B cell (primary cell): ENCODE results near the gene ERC1. TPM values are rescaled to one million over a fixed set of nuclear protein-coding genes. Genes with fewer than 3 reads are reported as not detected.
"Not testable (repeated sequence)": the region's sequence is repeated elsewhere in the genome, so short reads cannot be mapped to it uniquely, and the experiment has no call there.

ENCODE experiments used
- ATAC-seq: fragments of 200-7000 bp; cut with Tn5 transposase; one replicate; pipeline ENCODE4 v1.10.0; 2021; ENCODE audit warnings: low read depth, mild to moderate bottlenecking, moderate number of reproducible peaks, moderate library complexity
- CTCF ChIA-PET: fragments of 350-600 bp; sonication (Branson Sonifier 250); formaldehyde crosslinking; loops from one replicate; lab custom pipeline; 2021; ENCODE audit warnings: antibody characterized with exemption, inconsistent platforms; lab: Charles Lee
- POLR2A ChIA-PET: fragments of 350-600 bp; sonication (Branson Sonifier 250); formaldehyde crosslinking; loops from one replicate; lab custom pipeline; 2021; ENCODE audit warnings: antibody characterized with exemption; lab: Charles Lee
- DNase-seq: peaks from one replicate; pipeline ENCODE4 v3.0.0; 2013
- H2AFZ ChIP-seq: 2 replicates; pipeline ENCODE4 v1.6.1; 2012; ENCODE audit warnings: mild to moderate bottlenecking, low read depth, low read length; ENCODE audit not compliant: insufficient read depth, poor library complexity, severe bottlenecking
- H3K27ac ChIP-seq, 2 donors: 1 replicate in 1 of 2; 2 replicates in 1 of 2; pipeline ENCODE4 v1.5.1; 2012 to 2013; ENCODE audit warnings: low read length in 2 of 2, mild to moderate bottlenecking in 2 of 2, moderate library complexity in 1 of 2
- H3K27me3 ChIP-seq, 4 experiments: fragments of 200-600 bp in 1 of 4; sonication (generic) in 1 of 4; replicated peaks in 1 of 4; 1 replicate in 2 of 4; 2 replicates in 2 of 4; pipeline versions ENCODE4 v1.6.1 to v1.7.0; 2013 to 2016; ENCODE audit warnings: low read length in 3 of 4, mild to moderate bottlenecking in 2 of 4, mixed read lengths in 1 of 4, moderate library complexity in 1 of 4; ENCODE audit not compliant: insufficient read depth in 4 of 4, control insufficient read depth in 3 of 4; ENCODE audit errors: control extremely low read depth in 1 of 4
- H3K36me3 ChIP-seq, 2 experiments: replicated peaks in 1 of 2; 1 replicate in 1 of 2; 2 replicates in 1 of 2; pipeline versions ENCODE4 v1.6.1 to v1.7.1; 2013; ENCODE audit warnings: low read length in 1 of 2; ENCODE audit not compliant: insufficient read depth in 2 of 2, control insufficient read depth in 1 of 2; ENCODE audit errors: control extremely low read depth in 1 of 2, extremely low read depth in 1 of 2
- H3K4me1 ChIP-seq, 2 donors: fragments of 200-600 bp in 1 of 2; sonication (generic) in 1 of 2; 1 replicate in 1 of 2; 2 replicates in 1 of 2; pipeline versions ENCODE4 v1.5.1 to v1.6.1; 2013 to 2017; ENCODE audit warnings: low read length in 2 of 2; ENCODE audit not compliant: control insufficient read depth in 2 of 2, insufficient read depth in 2 of 2
- H3K4me2 ChIP-seq: replicated peaks from 2 replicates; pipeline ENCODE3; 2012; ENCODE audit warnings: mild to moderate bottlenecking, low read depth, low read length; ENCODE audit not compliant: poor library complexity, severe bottlenecking
- H3K4me3 ChIP-seq, 5 experiments: fragments of 200-600 bp in 1 of 5; sonication (generic) in 1 of 5; 1 replicate in 3 of 5; 2 replicates in 2 of 5; pipeline versions ENCODE4 v1.5.1 to v1.7.0; 2011 to 2016; ENCODE audit warnings: low read length in 4 of 5, mild to moderate bottlenecking in 4 of 5, low read depth in 2 of 5, control low read depth in 1 of 5, moderate library complexity in 1 of 5; ENCODE audit not compliant: insufficient read depth in 1 of 5; ENCODE audit errors: control extremely low read depth in 1 of 5, extremely low read depth in 1 of 5
- H3K79me2 ChIP-seq: fragments of 200-600 bp; sonication (generic); one replicate; pipeline ENCODE4 v1.6.0; 2016; ENCODE audit warnings: low read length; ENCODE audit not compliant: control insufficient read depth, insufficient read depth
- H3K9ac ChIP-seq: fragments of 200-600 bp; sonication (generic); 2 replicates; pipeline ENCODE4 v1.6.1; 2017; ENCODE audit warnings: mild to moderate bottlenecking, low read length, moderate library complexity
- H3K9me3 ChIP-seq, 3 donors: one replicate each; pipeline versions ENCODE4 v1.6.1 to v1.7.1; 2013; ENCODE audit warnings: low read length in 2 of 3; ENCODE audit not compliant: control insufficient read depth in 2 of 3, insufficient read depth in 1 of 3; ENCODE audit errors: control extremely low read depth in 1 of 3
- H4K20me1 ChIP-seq: 2 replicates; pipeline ENCODE4 v1.6.0; 2012; ENCODE audit warnings: mild to moderate bottlenecking, low read length; ENCODE audit not compliant: insufficient read depth, control insufficient read depth, poor library complexity, severe bottlenecking
- H3K27ac Mint-ChIP-seq: one replicate; pipeline ENCODE4 v1.8.0; 2021; ENCODE audit warnings: mixed read lengths
- H3K27me3 Mint-ChIP-seq: one replicate; pipeline ENCODE4 v1.8.0; 2021; ENCODE audit warnings: mixed read lengths
- H3K4me1 Mint-ChIP-seq: one replicate; pipeline ENCODE4 v1.8.0; 2021; ENCODE audit warnings: mixed read lengths
- H3K4me3 Mint-ChIP-seq: one replicate; pipeline ENCODE4 v1.8.0; 2021; ENCODE audit warnings: mixed read lengths
- H3K9me3 Mint-ChIP-seq: one replicate; pipeline ENCODE4 v1.8.0; 2022; ENCODE audit warnings: mixed read lengths; ENCODE audit not compliant: insufficient read depth
- EZH2 ChIP-seq: IDR thresholded peaks from 2 replicates; pipeline ENCODE4 v1.6.1; 2012; ENCODE audit warnings: borderline replicate concordance, low read depth, mild to moderate bottlenecking, moderate library complexity, low read length; ENCODE audit not compliant: insufficient read depth, poor library complexity, severe bottlenecking
- WGBS: methylation state at CpG from one replicate; pipeline ENCODE4 v1.1.5; 2013; ENCODE audit warnings: missing lambda C conversion rate; ENCODE audit not compliant: insufficient coverage; 5-methylcytosine and 5-hydroxymethylcytosine counted together
- intact Hi-C: fragments of 100-400 bp; cut with micrococcal nuclease; formaldehyde crosslinking; loops from one replicate; pipeline ENCODE4 v1.10.0; 2022
- polyA plus RNA-seq: library from polyadenylated mRNA; depleted of rRNA; stranded (reverse); fragments of >200 nt; gene quantifications from 2 replicates; pipeline ENCODE4 v1.2.3, GENCODE V29; 2012
- total RNA-seq, 2 donors: library from RNA; stranded (reverse); fragments of 120-200 nt in 1 of 2; gene quantifications; 1 replicate in 1 of 2; 2 replicates in 1 of 2; pipeline versions ENCODE4 v1.2.3 to v1.2.4, GENCODE V29; 2013 to 2022
- TF ChIP-seq, protein P1 (sequence below): fragments of 200-600 bp; IDR thresholded peaks from one replicate; pipeline ENCODE4 v1.8.0; 2022; ENCODE audit warnings: antibody characterized with exemption, mild to moderate bottlenecking

ERC1 gene
- total and polyA plus RNA-seq, 2 donors (not counting 1 experiment from before 2014, with no cell fraction given): 4.0 to 77.6 TPM

DNA sequence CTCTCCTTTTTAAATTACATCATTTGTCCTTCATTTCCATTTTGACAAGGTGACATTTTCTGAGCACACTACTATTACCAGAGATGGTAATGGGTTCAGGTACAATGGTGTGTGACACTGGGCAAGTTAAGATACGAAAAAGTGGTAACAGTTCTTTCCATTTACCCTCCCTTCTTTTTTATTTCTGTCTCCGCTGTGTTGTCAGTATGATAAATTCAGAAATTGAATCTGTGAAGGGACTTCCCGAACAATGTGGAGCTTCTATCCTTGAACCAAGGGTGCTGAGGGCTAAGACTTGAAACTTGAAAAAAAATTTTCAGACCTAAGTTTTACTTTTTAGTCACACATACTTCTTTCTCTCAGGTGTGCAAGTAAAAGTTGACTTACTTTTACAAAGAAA lies 103.7 kb downstream of the ERC1 start:
- WGBS: no CpG with 5 or more reads among the region's 3 CpGs
- no peak for DNase-seq
- POLR2A ChIA-PET: no interaction called here

DNA sequence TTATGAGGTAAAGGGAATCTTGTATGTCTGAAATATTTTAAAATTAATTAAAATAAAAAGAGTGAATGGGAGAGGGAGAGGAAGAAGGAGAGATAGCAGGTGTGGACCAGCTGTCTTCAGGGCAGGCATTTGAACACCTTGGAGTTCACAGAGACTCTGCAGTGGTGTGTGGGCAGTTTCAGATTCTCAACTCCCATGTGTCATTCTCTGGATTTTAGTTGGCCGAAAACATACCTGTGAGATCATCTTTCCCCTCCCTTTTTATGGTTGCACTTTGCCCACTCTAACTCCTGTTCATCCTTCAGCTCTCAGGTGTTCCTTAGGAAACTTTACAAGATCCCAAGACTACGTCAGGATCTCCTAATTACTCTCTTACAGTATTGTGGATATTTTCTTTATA lies 108.1 kb downstream of the ERC1 start:
- Histone ChIP-seq H3K79me2 (peaks cover 44% of the 10 kb centered on the region), H4K20me1 (peaks cover 9% of the 10 kb centered on the region), H2AFZ (no peak overlapping the region), H3K4me1 (no peaks in the 10 kb centered on the region), H3K27ac (no peak overlapping the region), H3K9me3 (no peaks in the 10 kb centered on the region), H3K27me3 (no peaks in the 10 kb centered on the region), H3K4me3 (no peak overlapping the region), H3K4me2 (no peak overlapping the region), H3K9ac (no peak overlapping the region), H3K36me3 (no peaks in the 10 kb centered on the region)
- ChIA-PET CTCF (interaction anchor here (2.3 kb wide), 1 partner anchor 19 kb away, joined by 8 read pairs; no protein-coding TSS in a partner anchor), POLR2A (no interaction called here)
- Mint-ChIP-seq H3K4me1 (peaks cover 12% of the 10 kb centered on the region), H3K27me3 (no peaks in the 10 kb centered on the region), H3K9me3 (no peaks in the 10 kb centered on the region), H3K27ac (no peak overlapping the region), H3K4me3 (no peak overlapping the region)
- no peak for DNase-seq
- intact Hi-C loops: no loop called here
- 100% methylated on average over 1 of the region's 2 CpGs for WGBS
- no peak for ATAC-seq
- no peak for TF ChIP-seq EZH2
- TF ChIP-seq, protein P1, sequence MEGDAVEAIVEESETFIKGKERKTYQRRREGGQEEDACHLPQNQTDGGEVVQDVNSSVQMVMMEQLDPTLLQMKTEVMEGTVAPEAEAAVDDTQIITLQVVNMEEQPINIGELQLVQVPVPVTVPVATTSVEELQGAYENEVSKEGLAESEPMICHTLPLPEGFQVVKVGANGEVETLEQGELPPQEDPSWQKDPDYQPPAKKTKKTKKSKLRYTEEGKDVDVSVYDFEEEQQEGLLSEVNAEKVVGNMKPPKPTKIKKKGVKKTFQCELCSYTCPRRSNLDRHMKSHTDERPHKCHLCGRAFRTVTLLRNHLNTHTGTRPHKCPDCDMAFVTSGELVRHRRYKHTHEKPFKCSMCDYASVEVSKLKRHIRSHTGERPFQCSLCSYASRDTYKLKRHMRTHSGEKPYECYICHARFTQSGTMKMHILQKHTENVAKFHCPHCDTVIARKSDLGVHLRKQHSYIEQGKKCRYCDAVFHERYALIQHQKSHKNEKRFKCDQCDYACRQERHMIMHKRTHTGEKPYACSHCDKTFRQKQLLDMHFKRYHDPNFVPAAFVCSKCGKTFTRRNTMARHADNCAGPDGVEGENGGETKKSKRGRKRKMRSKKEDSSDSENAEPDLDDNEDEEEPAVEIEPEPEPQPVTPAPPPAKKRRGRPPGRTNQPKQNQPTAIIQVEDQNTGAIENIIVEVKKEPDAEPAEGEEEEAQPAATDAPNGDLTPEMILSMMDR: no peak

More for the DNA sequence above, 103.7 kb downstream of the ERC1 start:
- H3K27me3 Mint-ChIP-seq: no peaks in the 10 kb centered on the region
- H3K36me3 ChIP-seq: no peaks in the 10 kb centered on the region
- no peak overlapping the region for H3K27ac ChIP-seq
- H3K4me1 Mint-ChIP-seq: peaks cover 3% of the 10 kb centered on the region
- no peak overlapping the region for H3K4me2 ChIP-seq
- no peaks in the 10 kb centered on the region for H3K9me3 ChIP-seq
- CTCF ChIA-PET: interaction anchor here (0.7 to 0.8 kb wide), 3 partner anchors 98 to 278 kb away, joined by 3 read pairs; no protein-coding TSS in a partner anchor
- H3K9me3 Mint-ChIP-seq: no peaks in the 10 kb centered on the region
- H3K27me3 ChIP-seq: no peaks in the 10 kb centered on the region
- no peaks in the 10 kb centered on the region for H3K4me1 ChIP-seq
- no peak for ATAC-seq
- peaks cover 14% of the 10 kb centered on the region for H4K20me1 ChIP-seq
- intact Hi-C loops: loop anchor here (5.0 kb wide), 2 partner anchors 277 to 527 kb away; no protein-coding TSS in a partner anchor
- no peak overlapping the region for H3K4me3 Mint-ChIP-seq
- H3K27ac Mint-ChIP-seq: no peak overlapping the region
- no peak overlapping the region for H3K9ac ChIP-seq
- H3K4me3 ChIP-seq: no peak overlapping the region
- peaks cover 61% of the 10 kb centered on the region for H3K79me2 ChIP-seq
- TF ChIP-seq, protein P1: no peak
- no peak for TF ChIP-seq EZH2
- H2AFZ ChIP-seq: no peak overlapping the region

DNA sequence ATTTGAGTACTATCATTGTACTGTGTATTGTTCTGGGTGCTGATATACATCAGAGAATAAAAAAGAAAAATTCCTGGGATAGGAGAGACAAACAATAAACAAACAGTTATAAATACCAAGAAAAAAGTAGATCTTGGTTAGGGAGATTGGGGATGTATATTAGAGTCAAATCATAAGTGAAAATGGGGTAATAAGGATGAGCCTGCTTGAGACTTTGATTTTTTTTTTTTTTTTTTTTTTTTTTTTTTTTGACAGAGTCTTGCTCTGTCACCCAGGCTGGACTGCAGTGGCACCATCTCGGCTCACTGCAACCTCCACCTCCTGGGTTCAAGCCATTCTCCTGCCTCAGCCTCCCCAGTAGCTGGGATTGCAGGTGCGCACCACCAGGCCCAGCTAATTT lies 108.6 kb downstream of the ERC1 start:
- H3K4me1 Mint-ChIP-seq: peaks cover 12% of the 10 kb centered on the region
- H3K4me3 ChIP-seq, H3K27ac ChIP-seq, H3K9me3 Mint-ChIP-seq, H3K4me1 ChIP-seq, H4K20me1 ChIP-seq, intact Hi-C loops, H3K27ac Mint-ChIP-seq, H3K36me3 ChIP-seq, H3K4me3 Mint-ChIP-seq, DNase-seq, H2AFZ ChIP-seq, H3K4me2 ChIP-seq, H3K27me3 Mint-ChIP-seq, ATAC-seq, H3K9ac ChIP-seq, H3K9me3 ChIP-seq, CTCF ChIA-PET, H3K27me3 ChIP-seq: not testable (repeated sequence)
- H3K79me2 ChIP-seq: peaks cover 39% of the 10 kb centered on the region
- POLR2A ChIA-PET: interaction anchor here (0.6 kb wide), 1 partner anchor 259 kb away, joined by 3 read pairs; no protein-coding TSS in a partner anchor
- WGBS: no CpG with 5 or more reads among the region's 2 CpGs
